ENCODE data around the gene BABAM2.
A peak's percentile ranks its signal among the peaks of the same experiment; 100 is the strongest.

The BABAM2 gene

DNA sequence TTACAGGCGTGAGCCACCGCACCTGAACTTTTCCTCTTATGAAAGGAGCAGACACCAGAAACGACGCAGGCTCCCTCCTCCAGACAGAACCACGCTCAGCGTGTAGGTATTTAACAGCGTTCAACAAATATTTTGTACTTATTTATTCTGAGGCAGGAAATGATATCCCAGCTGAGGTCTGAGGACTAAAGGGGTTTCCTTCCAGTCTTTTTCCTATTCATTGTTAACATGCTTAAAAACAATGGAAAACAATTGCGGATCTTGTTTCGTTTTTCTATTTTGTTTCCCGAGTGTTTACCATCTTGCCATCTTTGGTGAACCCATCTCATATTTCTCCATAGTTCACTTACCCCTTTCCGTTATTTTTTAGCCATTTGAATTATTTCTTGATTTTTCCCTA is 458.4 kb downstream of the BABAM2 start:
- DNase-seq, result no peak

DNA sequence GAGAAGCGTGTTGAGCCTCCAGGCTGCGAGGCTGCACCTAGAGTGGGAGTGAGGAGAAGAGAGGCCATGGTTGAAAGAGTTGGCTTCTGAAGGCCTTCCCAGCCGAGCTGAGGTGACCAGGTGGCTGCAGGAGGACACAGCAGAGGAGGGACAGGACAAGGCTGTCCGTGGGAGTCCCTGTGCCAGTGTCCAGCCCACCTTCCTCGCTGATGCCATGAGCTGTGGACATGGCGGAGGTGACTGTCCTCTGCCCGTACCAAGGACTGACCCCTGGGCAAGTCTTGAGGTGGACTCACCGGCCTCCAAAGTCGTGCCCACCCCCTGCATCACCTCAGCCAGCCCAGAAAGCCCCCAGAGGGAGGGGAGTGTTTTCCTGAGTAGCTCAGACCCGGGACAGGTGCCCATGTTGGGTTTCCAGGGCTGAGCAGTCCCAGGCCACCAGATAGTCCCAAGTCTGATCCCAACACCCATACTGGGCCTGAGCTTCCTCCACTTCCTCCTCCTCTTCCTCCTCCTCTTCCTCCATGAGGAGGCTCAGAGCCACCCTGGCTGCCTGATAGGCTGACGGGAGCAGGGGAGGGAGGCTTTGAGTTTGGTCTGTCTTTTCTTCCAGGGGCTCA is 459.1 kb downstream of the BABAM2 start:
- no peak for DNase-seq

DNA sequence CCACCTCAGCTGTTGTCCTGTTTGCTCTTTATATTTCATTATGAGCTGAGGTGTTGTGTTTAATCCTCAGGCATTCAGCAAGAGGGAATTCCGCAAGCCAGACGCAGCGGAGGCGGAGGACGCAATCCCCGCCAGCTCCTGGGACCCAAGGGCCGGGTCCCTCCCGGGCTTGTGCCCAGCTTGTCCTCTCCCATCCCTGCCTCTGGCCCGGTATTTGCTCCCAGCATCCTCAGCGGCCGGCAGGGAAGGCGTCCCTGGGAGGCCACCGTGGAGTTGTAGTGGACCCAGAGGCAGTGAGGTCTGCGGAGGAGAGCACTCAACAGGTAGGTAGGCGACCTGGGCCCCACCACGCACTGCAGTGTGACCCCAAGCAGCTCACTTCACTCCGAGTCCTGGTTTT is 459.7 kb downstream of the BABAM2 start:
- no peak for DNase-seq

DNA sequence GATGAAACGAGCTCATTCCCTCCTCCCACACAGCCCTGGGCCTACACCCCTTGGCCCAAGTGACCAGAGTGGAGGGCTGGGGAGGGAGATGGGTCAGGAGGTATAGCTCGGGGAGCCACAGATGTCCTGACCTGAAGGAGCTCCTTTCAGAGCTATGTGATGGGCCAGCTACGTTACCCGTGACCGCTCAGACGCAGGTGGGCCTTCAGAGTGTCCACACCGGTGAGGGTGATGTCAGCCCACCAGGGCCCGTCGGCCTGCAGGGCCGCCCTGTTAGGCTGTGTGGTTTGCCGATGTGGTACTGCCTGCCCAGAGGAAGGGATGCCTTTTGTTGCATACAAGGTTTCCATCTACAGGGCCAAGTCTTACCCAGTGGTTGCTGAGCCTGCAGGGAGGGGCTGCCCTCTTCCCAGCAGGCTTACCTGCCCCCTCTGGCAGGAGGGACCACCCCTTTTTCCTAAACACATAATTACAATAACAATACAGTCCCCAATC is 460.3 kb downstream of the BABAM2 start:
- no peak for DNase-seq

DNA sequence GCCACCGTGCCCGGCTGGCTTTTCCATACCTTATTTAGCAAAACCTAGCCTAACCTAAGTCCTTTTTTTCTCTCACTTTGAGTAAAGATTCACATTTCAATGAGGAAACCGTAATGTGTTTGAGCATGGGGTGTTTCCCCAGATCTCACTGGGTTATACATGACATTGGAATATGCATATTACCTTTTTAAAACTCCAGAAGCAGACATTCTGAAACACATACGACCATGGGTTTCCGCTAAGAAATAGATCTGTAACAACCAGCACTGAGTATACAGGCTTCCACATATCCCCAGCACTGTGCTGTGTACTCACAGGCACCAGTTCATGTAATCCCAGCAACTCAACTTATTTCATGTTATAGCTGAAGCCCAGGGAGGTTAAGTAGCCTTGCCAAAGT is 461.1 kb downstream of the BABAM2 start:
- no peak for DNase-seq

DNA sequence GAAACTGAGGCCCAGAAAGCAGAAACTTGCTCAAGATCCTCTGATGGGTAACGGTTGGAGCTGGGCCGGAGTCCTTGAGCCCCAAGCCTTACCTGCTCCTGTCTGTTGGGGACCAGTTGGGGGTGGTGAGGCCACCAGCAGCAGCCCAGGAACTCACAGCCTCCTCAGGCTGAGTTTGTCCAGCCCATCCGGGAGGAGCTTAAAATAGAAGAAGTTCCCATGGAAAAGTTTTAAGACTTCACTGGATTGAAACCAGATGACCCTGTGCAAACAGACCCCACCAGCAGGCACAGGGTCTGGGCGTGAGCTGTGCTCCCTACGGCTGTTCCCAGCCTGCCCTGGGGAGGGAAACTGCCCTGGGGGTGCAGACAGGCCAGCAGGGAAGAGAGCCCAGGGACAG is 461.6 kb downstream of the BABAM2 start:
- DNase-seq, result peak; percentile 44

DNA sequence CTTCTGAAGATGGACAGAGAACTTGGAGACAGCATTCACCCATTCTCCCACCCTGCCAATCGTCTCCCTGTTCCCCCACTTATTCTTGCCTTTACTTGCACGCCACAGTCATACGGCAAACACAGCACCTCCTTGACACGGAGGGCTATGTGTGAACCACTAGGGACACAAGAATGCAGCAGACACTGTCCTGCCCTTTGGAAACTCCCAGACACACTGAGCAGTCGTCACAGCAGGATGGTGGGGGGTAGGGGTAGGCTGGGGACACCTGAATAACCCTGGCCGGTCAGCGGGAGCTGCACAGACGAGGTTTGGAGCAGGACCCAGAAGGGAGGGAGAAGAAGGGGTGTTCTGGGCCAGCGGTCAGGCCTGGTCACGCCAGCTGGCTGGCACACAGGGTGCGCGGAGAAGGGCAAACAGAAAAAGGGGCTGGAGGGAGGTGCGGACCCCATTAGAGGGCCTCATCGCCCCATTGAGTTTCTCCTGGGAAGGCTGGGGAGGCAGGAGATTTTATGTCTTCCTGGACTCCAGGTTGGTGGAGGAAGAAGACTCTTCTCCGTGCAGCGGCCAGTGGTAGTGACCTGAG is 462.2 kb downstream of the BABAM2 start:
- no peak for DNase-seq

DNA sequence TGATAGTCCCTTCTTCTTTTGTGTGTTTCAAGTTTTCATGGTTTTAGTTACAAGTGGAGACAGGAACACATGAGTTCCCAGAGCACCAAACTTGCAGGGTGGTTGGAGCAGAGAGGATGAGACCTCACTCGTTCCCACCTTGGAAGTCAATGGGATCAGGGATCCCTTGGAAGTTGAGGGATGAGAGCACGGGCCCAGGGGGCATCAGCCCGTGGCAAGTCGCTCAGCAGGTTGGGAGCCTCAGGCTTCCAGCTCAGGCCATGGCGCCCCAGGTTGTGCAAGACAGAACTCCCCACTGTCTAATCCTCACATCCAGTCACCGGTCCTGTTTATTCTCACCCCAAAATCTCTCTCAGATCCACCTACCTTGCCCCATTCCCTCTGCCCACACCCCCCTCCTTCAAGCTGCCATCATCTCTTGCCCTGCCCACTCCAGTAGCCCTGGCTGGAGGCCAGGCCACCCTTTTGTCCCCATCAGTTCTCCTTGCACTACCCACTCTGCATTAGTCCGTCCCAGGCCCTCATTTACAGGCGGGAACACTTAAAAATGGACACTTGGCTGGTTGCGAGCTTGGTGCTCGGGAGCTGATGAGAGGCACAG is 464.5 kb downstream of the BABAM2 start:
- DNase-seq, result no peak

DNA sequence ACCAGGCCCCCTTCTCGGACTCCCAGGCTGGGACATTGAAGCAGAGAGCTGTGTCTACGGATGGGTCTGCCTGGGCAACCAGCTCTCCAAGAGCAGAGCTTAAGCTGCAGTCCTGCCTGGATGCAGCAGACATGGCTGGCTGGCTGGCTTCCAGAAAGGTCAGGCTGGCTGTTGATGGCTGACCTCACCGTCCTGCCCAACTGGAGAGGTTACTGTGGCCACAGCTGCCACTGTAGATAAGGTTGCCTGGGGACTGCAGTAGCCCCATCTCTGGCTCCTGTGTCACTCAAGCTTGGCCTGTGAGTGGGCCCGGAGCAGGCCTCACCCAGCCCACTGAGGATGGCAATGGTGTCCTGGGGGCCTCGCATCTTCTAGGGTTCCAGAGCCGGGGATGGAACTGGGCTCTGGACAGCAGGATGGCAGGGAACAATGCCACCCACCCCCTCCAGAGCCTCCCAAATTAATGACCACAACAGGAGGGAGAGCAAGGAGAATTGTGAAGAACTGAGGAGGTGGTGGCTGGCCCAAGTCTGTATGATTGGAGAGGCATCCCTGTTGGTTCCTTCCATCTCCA is 465.1 kb downstream of the BABAM2 start:
- no peak for DNase-seq

DNA sequence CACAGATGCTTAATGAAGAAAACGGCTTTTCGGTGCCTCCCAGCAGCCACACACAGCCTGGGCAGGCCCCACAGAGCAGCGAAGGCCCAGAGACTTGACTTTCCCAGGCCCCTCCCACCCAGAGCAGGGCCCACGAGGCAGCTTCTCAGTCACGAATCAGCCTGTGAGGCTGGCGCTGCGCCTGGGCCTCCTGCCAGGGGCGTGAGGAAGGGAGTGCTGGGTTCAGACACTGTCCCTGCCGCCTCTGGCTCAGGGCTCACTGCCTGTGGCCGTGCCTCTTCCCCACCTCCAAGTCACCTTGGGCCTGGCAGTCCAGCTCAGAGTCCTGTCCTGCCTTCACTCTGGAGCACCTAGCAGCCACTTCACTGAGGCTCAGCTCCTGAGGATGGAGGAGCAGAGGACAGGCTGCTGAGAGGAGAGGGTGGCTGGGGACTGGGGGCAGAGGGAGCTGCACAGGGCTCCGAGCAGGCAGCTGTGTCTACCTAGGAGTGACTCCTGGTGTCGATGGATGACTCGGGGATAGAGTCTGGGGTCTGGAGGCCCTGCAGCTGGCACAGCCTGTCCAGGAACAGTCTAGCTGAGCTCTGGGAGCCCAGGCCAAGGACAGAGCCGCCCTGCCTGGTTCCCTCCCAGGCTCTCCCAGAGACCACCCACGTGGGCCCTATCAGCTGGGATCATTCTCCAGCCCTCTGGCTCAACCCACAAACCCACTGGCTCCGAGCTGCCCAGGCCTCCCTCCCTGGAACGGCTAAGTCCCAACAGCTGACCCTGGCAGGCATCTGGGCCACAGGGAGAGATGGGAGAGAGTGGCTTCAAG is 465.8 kb downstream of the BABAM2 start:
- peak; percentile 89 for DNase-seq

DNA sequence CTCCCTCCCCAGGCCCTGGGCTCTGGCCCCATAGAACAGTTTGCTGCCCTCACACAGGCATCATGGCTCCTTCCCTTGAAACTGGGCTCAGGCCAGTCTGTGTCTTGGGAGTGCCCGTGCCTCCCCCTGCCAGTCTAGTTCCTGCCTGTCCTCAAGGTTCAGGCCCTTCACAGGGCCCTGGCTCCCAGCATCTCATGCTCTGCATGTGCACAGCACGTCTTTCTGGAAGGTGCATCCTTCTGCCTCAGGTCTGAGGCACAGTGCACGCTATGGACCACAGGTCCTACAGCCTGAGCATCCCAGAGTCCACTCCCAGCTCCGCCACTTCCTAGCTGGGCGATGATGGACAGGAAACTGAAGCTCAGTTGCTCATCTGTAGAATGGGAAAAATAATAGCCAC is 466.5 kb downstream of the BABAM2 start:
- DNase-seq, result no peak

DNA sequence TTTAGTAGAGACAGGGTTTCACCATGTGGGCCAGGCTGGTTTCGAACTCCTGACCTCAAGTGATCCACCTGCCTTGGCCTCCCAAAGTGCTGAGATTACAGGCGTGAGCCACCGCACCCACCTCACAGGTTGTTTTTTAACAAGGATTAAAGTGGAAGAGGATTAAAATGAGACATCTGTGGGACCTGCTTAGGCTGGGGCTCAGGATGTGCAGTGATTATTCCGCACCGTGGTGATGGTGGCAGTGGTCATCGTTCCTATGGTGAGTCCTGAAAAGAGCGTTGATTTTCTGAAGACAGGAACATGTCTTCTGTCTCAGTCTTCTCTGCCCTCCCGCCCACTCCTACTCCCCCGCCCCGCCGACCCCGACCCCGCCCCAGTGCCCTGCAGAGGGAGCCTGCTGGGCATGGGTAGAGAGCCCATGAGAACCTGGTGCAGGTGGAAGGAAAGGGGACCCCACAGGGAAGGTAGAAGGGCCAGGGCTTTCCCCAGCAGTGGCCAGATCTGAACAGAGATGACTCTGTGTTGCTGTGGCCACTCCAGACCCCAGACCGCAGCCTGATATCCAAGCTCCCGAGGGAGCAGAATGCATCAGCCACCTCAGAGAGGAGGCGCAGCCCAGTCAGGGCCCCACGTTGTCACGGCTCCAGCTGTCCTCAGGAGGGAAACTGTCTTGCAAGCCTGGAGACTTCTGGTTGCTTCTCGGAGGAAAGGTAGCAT is 467.6 kb downstream of the BABAM2 start:
- no peak for DNase-seq

DNA sequence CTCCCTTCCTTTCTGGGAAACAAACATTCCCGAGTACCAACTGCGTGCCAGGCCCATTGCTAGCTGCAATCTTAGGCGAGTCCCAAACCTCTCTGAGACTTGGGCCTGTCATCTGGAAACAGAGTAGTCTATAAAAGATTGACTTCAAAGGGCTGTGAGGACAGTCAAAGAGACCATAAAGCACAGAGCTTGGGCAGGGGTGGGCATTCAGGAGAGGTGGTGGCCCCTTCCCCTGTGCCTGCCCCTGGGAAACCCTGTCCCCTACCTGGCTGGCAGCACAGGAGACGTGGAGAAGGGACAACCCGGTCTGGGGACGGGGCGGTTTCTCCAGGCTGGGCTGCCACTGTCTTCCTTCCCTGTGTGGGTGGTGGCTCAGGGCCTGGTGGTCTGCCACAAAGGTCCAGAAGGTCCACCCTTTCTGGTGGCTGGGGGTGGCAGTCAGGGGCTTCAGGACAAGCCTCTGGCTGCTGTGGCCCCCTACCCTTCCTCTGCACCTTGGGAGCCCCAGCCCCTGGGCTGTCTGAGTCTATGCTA is 468.2 kb downstream of the BABAM2 start:
- no peak for DNase-seq

DNA sequence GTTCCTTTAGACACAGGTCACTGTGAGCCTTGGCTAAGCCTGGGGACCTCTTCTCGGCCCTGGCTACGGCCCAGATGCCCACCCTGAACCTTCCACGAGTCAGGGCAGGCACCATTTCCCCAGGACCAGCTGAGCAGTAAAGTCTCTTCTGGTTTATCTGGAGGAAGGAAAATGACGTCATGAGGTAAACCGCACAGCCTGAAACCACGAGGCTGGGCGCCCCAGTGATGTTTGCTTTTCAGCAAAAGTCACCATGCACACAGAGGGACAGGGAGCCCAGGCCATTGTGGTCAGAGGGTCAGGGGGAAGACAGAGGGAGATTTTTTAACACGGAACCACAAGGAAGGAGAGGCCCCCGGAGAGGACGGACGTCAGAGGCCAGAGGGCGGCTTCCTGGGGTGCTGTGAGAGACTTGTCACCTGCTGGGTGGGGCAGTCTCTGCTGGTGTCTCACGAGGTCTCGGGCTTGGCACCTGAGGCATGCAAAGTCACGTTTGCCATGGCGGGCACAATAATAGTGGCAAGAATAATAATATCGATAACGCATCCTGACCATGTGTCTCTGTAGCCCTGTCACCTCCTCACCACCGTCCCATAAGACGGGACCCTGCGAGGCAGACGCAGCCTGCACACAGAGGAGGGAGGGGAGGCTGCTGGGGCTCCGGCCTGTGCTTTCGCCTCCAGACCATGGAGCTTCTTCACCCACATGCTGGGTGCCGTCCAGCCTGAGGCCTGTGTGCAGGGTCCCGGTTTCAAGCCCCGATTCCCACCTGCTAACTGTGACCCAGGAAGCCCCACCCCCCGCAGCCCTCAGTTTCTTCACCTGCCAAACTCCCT is 468.9 kb downstream of the BABAM2 start:
- no peak for DNase-seq

DNA sequence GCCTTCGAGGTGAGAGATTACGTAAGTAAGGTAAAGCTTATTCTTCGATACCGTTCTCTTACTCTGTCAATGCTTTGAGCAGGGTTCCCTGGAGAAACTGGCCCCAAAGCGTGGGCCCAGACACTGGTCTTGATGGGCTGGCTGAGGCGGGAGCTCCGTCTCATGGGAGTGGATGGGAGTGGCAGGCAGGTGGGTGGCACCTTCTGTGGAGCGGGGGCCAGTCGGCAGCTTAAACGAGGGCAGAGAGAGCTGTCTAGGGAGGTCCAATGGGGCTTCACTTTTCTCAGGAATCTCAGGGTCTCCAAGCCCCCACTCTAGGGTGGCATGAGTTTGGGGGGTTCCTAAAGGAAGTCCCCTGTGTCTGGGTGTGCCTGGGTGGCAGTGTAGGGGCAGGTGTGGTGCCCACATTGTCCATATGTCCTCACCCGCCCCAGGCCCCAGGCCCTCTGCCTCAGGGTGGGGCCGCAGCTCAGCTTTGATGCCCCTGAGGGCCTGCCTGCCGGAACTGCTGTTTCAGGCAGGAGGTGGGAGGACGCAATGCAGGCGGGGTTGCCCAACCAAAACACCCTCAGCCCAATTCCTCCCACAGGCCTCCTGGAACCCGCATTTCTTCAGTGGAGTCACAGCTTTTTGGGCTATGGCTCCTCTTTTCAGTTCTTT is 469.7 kb downstream of the BABAM2 start:
- no peak for DNase-seq

DNA sequence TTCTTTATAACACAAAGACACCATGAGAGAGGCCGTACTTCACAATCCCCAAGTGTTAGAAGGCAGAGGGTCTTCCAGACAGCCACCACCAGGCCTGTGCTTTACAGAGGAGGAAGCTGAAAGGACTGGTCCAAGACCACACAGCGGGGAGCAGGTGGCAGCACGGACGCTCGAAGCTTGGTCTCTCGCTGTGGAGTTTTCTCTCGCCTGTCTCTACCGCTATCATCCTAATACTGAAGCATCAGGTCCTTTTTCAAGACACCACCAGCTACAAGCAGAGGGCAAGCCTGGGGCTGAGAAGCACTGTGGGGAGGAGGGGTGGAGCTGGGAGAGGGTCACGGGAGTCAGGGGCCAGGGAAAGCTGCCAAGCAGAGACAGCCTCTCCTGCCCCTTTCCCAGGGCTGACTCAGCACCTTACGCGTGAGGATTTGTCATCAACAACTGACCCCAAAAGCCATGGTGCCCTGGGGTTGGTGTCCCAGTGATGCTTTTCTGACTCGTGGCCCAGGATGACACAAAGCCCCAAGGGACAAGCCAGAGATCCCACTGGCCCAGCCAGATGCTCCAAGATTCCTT is 470.3 kb downstream of the BABAM2 start:
- DNase-seq, result peak; percentile 30

DNA sequence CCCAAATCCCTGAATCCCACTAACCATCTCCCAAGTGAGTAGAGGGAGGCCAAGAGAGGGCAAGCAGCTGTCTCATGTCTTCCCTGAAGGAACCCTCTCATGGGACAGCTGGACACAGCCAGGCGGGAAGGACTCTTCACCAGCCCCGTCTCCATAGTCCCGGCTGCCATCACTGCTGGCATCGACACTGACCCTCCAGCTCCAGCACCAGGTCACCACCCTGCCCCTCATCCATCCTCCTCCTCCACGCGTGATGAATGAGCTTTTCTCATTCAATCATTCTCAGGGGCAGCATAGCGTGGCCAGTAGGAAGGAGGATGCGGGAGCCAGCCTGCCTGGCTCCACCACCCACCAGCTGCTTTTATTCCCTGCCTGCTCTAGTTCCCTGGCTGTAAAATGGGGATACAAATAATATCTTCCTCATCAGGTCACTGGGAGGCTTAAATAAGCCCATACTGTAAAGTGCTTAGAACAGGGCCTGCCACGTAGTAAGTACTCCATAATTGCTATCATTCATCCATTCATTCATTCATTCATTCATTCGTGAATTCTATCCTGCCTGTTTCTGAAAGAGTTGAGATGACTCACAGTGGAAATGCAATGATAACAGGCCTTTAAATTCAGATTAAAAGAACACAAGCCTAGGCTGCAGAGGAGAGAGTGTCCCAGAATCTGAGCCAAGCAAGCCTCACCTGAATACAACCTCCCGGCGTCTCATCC is 471.6 kb downstream of the BABAM2 start:
- no peak for DNase-seq

DNA sequence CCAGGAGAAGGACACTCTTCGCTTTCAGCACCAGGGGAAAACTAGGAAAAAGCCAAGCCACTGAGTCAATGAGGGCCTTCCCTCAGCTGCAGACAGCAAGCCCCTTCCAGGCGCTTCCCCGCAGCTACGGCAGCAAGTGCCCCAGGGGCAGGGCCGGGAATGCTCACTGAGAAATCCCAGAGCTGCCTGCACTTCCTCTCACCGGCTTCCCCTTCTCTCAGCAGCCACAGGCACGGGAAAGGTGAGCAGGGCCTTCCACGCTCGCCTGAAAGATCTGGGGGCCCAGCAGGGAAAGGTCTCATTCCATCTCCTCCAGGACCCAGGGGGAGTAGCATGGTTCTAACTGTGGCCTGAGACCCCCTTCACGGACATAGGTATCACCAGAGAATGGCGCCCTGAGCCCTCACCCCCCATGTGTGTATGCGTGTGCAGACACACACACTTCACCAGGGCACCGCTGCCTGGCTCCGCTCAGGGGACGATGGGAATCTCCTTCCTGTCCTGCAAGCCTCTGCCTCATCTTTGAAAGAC is 472.5 kb downstream of the BABAM2 start:
- DNase-seq, result no peak

DNA sequence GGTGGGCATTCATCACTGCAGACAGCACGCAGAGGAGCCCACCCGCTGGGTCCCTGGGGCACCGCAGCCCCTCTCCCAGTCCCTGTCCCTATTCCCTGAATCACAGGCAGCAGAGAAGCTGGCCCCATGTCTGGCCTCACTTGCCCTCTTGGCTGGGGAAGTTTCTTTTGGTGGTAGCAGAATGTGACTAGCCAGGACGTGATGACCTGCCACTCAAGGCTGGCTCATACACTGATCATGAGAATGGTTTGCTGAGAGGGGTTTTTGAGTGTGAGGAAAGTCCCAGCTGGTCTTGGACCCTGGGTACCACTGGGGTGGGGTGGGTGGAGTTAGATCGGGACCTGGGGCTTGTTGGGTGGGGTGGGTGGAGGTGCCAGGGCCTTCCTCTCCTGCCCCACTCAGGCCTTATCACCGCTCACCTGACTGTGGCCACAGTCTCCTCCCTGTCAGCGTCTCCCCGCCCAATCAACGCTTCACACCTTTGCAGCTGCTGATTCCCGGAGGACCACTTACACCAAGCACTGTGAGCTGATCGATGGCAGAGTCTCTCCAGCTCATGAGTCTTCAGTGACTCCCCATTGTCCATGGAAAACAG is 473.3 kb downstream of the BABAM2 start:
- no peak for DNase-seq

Measured in fibroblast of skin of abdomen (primary cell).